Prostate gland (tissue), 2 donors: ENCODE measurements around the gene ZNF814.

ENCODE experiments used
- POLR2A ChIP-seq: fragments of 450-650 bp; IDR thresholded peaks from one replicate; pipeline ENCODE4 v1.6.1; 2016; ENCODE audit warnings: antibody characterized with exemption, mild to moderate bottlenecking
- POLR2AphosphoS5 ChIP-seq: sonication (generic); formaldehyde crosslinking; IDR thresholded peaks from one replicate; pipeline ENCODE4 v1.6.1; 2017; ENCODE audit warnings: antibody characterized with exemption
- TF ChIP-seq, protein P1 (sequence below), 4 experiments: fragments of 200-600 bp in 2 of 4; fragments of 450-650 bp in 2 of 4; sonication (generic) in 2 of 4; IDR thresholded peaks; 1 replicate in 3 of 4; 2 replicates in 1 of 4; pipeline ENCODE4 v1.5.1; 2016 to 2019; ENCODE audit warnings: antibody characterized with exemption in 4 of 4, mild to moderate bottlenecking in 2 of 4, moderate library complexity in 2 of 4

DNA sequence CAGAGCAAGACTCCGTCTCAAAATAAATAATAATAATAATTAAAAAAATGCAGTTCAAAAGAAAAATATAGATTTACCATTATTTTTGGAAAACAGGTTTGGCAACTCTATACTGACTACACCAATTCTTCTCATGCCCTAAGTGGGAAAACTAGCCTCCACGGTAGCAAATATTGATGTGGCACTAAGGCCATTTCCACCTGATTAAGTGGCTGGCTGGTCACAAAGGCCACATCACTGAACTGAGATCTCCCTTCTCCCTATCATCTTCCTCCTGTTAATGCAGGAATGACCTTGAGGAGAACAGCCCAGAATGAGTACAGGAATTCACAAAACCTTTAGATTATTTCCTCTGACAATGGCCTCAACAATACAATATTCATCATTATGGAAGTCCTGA lies 18.6 kb downstream of the ZNF814 start:
- TF ChIP-seq, protein P1, sequence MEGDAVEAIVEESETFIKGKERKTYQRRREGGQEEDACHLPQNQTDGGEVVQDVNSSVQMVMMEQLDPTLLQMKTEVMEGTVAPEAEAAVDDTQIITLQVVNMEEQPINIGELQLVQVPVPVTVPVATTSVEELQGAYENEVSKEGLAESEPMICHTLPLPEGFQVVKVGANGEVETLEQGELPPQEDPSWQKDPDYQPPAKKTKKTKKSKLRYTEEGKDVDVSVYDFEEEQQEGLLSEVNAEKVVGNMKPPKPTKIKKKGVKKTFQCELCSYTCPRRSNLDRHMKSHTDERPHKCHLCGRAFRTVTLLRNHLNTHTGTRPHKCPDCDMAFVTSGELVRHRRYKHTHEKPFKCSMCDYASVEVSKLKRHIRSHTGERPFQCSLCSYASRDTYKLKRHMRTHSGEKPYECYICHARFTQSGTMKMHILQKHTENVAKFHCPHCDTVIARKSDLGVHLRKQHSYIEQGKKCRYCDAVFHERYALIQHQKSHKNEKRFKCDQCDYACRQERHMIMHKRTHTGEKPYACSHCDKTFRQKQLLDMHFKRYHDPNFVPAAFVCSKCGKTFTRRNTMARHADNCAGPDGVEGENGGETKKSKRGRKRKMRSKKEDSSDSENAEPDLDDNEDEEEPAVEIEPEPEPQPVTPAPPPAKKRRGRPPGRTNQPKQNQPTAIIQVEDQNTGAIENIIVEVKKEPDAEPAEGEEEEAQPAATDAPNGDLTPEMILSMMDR (IDR thresholded peaks at IDR 0.05) = no peak
- TF ChIP-seq POLR2AphosphoS5 (no peak), POLR2A (no peak)
